ENCODE measurements around the gene ADGRL2. TPM values are rescaled to one million over a fixed set of nuclear protein-coding genes. Genes with fewer than 3 reads are reported as not detected.
A peak's percentile ranks its signal among the peaks of the same experiment; 100 is the strongest.

The ADGRL2 gene
- total RNA-seq, result 120 and 139 TPM in 2 replicates
- 45.1 and 50.8 TPM in 2 replicates for polyA plus RNA-seq

DNA sequence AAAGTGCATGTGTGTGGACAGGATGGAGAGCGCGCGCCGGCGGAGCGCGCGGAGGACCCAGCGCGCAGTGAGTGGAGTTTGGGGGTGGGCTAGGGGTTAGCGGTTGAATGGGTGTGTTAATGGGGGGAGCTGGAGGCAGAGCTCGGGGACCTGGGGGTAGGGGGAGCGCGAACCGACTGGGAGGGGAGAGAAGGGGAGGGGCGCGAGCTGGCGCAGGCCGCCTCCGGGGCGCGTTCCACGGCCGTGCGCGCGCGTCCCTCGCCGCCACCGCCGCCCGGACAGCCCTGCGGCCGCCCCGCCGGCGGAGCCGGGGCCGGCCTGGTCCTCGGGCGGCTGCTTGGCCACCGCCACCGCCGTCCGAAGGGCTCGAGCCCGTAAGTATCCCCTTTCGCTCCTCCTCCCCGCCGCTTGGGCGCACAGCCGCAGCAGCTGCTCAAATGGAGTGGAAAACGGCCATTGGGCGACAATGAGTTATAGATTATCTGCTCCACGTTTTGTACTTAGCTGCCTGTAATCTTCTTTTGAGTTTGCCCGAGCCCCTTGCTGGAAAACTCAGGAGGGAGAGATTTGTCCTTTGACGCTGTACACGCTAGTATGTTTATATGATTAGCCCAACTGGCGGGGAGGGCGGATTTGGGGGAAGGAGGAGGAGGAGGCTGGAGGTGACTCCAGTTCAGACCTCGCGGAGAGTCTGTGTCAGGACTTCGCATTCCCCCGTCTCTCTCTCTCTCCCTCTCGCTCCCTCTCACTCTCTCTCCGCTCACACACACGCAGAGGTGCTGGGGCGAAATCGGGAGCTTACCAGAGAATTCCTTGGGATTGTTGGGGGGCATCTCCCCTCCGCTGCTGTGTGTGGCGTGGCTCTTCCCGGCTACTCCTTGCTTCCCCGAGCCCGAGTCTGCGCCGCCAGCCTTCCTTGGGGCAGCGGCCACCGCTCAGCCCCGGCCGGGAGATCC lies at the start of gene ADGRL2:
ADGRL2 (plus strand) TSS at position 240 of the 956 bp plus-strand sequence. CDS start 36,051 bp downstream, outside the sequence.
- Histone ChIP-seq H3K27ac (peak within 1 kb of the TSS; percentile 97), H3K36me3 (replicated peaks; ENCODE audit: insufficient read depth, low read depth) (no peaks in the 10 kb centered on the region), H3K4me2 (peak within 1 kb of the TSS; percentile 84), H3K9me3 (ENCODE audit: low read depth) (no peaks in the 10 kb centered on the region), H3K79me2 (peaks cover 47% of the 10 kb centered on the region), H3K9me2 (replicated peaks; ENCODE audit: insufficient read depth) (no peaks in the 10 kb centered on the region), H2AFZ (peak within 1 kb of the TSS; percentile 64), H3K27me3 (no peaks in the 10 kb centered on the region), H3K4me3 (peak within 1 kb of the TSS; percentile 86), H3K4me1 (ENCODE audit: insufficient read depth) (peaks cover 30% of the 10 kb centered on the region), H4K20me1 (ENCODE audit: insufficient read depth, poor library complexity, severe bottlenecking) (peaks cover 12% of the 10 kb centered on the region)
- TF ChIP-seq EZH2 (IDR thresholded peaks at IDR 0.05; ENCODE audit: borderline replicate concordance), result no peak
- TF ChIP-seq, protein P1, sequence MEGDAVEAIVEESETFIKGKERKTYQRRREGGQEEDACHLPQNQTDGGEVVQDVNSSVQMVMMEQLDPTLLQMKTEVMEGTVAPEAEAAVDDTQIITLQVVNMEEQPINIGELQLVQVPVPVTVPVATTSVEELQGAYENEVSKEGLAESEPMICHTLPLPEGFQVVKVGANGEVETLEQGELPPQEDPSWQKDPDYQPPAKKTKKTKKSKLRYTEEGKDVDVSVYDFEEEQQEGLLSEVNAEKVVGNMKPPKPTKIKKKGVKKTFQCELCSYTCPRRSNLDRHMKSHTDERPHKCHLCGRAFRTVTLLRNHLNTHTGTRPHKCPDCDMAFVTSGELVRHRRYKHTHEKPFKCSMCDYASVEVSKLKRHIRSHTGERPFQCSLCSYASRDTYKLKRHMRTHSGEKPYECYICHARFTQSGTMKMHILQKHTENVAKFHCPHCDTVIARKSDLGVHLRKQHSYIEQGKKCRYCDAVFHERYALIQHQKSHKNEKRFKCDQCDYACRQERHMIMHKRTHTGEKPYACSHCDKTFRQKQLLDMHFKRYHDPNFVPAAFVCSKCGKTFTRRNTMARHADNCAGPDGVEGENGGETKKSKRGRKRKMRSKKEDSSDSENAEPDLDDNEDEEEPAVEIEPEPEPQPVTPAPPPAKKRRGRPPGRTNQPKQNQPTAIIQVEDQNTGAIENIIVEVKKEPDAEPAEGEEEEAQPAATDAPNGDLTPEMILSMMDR (IDR thresholded peaks at IDR 0.05; ENCODE audit: poor library complexity), result no peak
- TF ChIP-seq EZH2phosphoT487 (IDR thresholded peaks at IDR 0.05; ENCODE audit: low read depth, severe bottlenecking, unreplicated experiment), result no peak
- DNase-seq (ENCODE audit: low spot score), result peak; percentile 91
- WGBS (ENCODE audit: low lambda C conversion rate, missing lambda C conversion rate), result under 1% methylated on average over 57 of the region's 81 CpGs

DNA sequence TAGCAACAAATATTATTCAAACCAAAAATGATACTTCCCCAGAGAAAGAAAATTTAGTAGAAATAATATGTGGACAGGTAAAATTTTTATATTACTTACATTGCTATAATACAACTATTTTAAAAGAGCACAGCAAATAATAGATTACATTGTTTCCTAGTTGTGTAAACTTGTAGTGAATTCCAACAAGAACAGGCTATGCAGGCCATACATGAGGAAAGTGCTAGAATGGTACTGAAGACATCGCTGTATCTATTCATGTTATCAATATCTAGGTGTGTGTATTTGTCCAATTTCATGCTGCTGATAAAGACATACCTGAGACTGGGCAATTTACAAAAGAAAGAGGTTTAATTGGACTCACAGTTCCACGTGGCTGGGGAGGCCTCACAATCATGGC lies 47.9 kb upstream of the ADGRL2 start:
- Histone ChIP-seq H2AFZ (no peak overlapping the region), H3K27me3 (no peaks in the 10 kb centered on the region), H3K4me3 (no peak overlapping the region), H3K79me2 (no peaks in the 10 kb centered on the region), H4K20me1 (ENCODE audit: insufficient read depth, poor library complexity, severe bottlenecking) (no peaks in the 10 kb centered on the region), H3K9me3 (ENCODE audit: low read depth) (no peaks in the 10 kb centered on the region), H3K36me3 (replicated peaks; ENCODE audit: insufficient read depth, low read depth) (no peaks in the 10 kb centered on the region), H3K27ac (no peak overlapping the region), H3K4me2 (no peak overlapping the region), H3K9me2 (replicated peaks; ENCODE audit: insufficient read depth) (no peaks in the 10 kb centered on the region), H3K4me1 (ENCODE audit: insufficient read depth) (no peaks in the 10 kb centered on the region)
- 69% methylated on average over 2 of the region's 2 CpGs for WGBS (ENCODE audit: low lambda C conversion rate, missing lambda C conversion rate)
- TF ChIP-seq, protein P1 (IDR thresholded peaks at IDR 0.05; ENCODE audit: poor library complexity), result no peak
- TF ChIP-seq EZH2 (IDR thresholded peaks at IDR 0.05; ENCODE audit: borderline replicate concordance) (no peak), EZH2phosphoT487 (IDR thresholded peaks at IDR 0.05; ENCODE audit: low read depth, severe bottlenecking, unreplicated experiment) (no peak)
- DNase-seq (ENCODE audit: low spot score), result no peak

- H3K4me2 ChIP-seq, result no peak overlapping the region
- H3K79me2 ChIP-seq, result no peaks in the 10 kb centered on the region
- no peak for DNase-seq (ENCODE audit: low spot score)
- no peaks in the 10 kb centered on the region for H3K9me2 ChIP-seq (replicated peaks; ENCODE audit: insufficient read depth)
- no peak overlapping the region for H3K4me3 ChIP-seq
- no peaks in the 10 kb centered on the region for H3K36me3 ChIP-seq (replicated peaks; ENCODE audit: insufficient read depth, low read depth)
- no peak for TF ChIP-seq EZH2phosphoT487 (IDR thresholded peaks at IDR 0.05; ENCODE audit: low read depth, severe bottlenecking, unreplicated experiment)
- TF ChIP-seq, protein P1 (IDR thresholded peaks at IDR 0.05; ENCODE audit: poor library complexity), result no peak
- TF ChIP-seq EZH2 (IDR thresholded peaks at IDR 0.05; ENCODE audit: borderline replicate concordance), result no peak
- H3K9me3 ChIP-seq (ENCODE audit: low read depth), result no peaks in the 10 kb centered on the region
- H3K27me3 ChIP-seq, result no peaks in the 10 kb centered on the region
- H3K27ac ChIP-seq, result no peak overlapping the region
- no peaks in the 10 kb centered on the region for H3K4me1 ChIP-seq (ENCODE audit: insufficient read depth)
- no peaks in the 10 kb centered on the region for H4K20me1 ChIP-seq (ENCODE audit: insufficient read depth, poor library complexity, severe bottlenecking)
- H2AFZ ChIP-seq, result no peak overlapping the region
Observed at GRCh38 chr1:81754424-81754823, 46.3 kb upstream of the ADGRL2 start.
